Eye (tissue), 1 donor: ENCODE measurements around the gene MTHFD1.

Experiments
- DNase-seq: peaks from one replicate; pipeline ENCODE4 v3.0.0-alpha.2; 2015

Gene MTHFD1

DNA sequence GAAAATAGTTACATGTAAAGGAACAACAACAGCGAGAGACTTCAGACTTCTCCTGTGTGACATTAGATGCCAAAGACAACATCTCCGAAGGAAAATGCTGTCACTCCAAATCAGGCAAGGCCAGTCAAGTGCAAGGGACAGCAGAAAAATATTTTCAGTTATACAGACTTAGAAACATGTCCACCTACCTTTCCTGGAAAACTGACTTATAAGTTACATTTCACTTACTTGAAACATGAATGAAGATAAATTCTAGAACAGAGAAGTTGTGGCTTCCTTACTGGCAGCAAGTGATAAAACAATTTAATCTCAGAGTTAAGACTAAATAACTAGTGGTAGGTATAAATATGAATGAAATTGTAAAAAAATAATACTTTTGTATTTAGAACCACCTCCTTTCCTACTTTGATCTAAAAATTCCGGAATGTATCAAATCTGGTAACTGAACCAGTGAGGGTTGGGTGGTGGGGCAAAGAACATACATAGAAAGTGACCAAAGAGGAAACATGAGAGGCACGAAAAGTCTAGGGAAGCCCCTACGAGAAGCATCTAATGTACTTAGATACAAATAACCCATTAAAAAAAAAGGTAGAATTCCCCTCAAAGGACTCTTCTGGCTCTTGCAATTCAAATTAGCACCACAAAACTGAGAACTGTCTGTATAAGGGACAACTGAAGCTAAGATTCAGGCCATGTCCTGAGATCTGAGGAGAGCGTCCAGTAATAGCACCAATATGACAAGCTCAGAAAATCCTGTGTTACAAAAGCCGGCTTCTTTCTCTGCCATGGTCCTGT is 21.2 kb downstream of the MTHFD1 start:
- DNase-seq = no peak

DNA sequence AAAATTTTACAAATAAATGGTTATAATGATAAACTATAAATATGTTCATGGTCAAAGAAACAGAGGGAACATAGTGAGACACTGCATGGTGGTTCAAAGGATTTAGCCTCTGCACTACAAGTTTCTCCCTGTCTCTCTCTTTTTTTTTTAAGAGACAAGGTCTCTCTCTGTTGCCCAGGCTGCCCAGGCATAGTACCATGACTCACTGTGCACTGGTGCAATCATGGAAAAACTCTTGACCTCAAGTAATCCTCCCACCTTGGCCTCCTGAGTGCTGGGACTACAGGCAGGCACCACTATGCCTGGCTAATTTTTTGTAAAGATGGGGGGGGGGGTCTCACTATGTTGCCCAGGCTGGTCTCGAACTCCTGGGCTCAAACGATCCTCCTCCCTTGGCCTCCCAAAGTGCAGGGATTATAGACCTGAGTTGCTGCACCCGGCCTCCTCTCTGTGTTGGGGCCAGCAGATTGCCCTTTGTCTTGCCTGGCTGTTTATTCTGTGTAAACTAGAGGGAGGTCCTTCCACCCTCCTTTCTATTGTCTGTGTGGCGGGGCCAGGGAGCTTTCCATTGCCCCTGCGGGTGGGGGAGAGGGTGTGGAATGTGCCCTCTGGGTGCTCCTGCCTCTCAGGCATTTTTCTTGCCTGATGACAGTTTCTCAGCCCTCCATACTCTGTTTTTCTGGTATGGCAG is 22.1 kb downstream of the MTHFD1 start:
- DNase-seq = peak; percentile 6

DNA sequence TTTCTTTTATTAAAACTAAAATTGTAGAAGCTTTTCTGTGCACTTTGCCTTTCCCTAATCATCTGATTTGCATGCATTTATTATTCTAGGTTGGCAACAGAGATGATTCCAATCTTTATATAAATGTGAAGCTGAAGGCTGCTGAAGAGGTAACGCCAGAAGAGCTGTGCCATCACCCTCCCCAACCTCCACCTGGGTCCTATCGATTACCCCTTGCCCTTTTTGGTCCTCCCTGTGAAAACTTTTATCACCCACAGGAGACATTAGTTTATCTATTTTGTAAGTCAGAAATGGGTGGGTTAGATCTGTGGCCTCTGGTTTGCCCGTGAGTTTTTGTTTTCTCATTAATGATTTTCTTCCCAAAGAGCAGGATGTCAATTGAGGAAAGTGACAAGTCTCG is 22.8 kb downstream of the MTHFD1 start:
- DNase-seq = no peak

DNA sequence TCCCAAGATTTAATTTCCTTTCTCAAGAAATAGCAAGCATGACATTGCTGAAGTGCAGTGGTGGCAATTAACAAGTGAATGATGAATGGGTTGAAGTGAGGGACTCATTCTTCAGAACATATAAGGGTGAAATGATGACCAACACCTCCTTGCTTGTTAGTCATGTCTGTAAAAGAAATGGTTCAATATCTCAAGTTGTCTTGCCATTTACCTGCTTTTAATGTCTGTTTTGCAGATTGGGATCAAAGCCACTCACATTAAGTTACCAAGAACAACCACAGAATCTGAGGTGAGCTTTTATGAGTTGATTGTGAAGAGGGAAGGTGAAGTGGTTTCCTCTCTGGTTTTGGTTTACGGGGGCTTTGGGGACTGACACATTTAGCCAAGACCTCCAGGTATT is 24.1 kb downstream of the MTHFD1 start:
- no peak for DNase-seq

GRCh38 chr14:64416348-64416932 is 28.3 kb downstream of the MTHFD1 start:
- DNase-seq = no peak

- DNase-seq = no peak
Measured at GRCh38 chr14:64417055-64417770, 29.1 kb downstream of the MTHFD1 start.

- DNase-seq = no peak
Measured at GRCh38 chr14:64417771-64418125, 29.6 kb downstream of the MTHFD1 start.

DNA sequence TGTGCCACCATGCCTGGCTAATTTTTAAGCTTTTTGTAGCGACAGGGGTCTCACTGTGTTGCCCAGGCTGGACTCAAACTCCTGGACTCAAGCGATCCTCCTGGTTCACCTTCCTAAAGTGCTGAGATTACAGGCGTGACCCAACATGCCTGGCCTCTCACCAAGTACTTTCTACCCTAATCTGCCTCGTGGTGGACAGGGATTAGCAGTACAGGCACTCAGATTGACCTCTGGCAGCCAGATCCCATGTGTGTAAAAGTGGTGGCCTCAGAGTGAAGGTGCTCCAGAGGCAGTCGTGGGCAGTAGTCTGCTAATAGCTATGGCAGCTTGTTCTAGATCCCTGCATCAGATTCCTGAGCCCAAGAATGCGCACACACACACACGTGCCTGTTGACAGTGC is 30.9 kb downstream of the MTHFD1 start:
- DNase-seq = no peak

GRCh38 chr14:64421166-64421565 is 33.0 kb downstream of the MTHFD1 start:
- DNase-seq = no peak

DNA sequence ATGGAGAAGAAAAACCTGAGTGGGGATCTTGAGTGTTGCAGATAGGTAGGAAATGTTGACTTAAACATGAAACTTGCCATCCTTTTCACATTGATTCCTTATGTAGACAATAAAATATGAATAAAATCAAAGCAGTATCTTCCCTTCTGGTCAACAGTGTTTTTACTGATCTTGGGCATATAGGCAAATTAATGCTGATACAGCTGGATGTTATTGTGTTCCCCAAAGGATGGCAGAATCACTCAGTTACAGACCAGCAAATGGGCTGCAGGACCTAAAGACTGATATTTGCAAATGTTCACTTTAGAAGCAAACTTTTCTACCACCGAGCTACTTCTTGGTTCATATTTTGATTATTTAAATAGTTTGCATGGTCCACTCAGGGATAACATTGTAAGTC is 33.9 kb downstream of the MTHFD1 start:
- no peak for DNase-seq

DNA sequence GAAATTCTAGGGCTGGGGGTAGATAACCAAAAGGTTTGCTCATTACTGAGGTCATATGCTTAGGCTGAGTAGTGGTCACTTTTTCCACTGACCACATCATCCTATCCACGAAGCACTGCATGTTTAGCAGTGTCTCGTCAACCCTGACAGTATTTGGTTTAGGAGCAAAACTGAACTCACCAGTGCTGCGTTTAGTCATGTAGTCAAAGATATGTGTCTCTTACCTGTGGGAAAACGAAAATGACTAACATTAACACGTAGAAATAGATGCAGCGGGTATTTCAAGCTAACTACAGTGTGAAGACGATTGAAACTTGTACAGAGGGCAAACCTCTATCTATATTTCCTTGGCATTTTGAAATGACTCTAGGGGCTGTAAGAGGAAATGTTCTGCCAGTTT is 34.6 kb downstream of the MTHFD1 start:
- DNase-seq = no peak

GRCh38 chr14:64423987-64424386 is 35.8 kb downstream of the MTHFD1 start:
- no peak for DNase-seq

- no peak for DNase-seq
Measured at GRCh38 chr14:64434528-64434927, 46.4 kb downstream of the MTHFD1 start.

DNA sequence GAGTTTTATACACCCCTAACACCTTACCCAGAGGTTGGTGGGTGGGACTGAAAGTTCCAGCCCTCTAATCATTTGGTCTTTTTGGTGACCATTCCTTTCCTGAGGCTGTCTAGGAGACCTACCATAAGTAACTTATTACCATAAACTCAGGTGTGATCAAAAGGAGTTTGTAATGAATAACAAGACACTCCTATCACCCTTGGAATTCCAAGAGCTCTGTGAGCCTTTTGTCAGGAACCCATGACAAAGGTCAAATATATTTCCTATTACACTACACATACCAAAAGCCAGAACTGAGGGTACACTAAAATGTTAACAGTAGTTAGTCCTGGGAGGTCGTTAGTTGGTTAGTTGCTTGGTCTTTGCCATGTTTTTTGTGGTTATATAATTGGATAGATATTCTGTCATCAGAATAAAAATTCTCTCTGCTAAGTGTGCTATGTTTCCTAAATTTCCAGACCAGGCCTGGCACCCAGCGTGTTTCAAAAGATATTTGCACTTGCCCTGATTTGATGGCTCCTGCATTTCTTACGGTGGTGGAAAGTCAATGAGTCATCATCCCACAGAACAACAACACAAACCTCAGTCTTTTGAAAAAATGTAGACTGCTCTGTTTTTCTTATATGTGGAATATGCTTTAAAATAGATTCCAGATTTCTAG is 50.2 kb downstream of the MTHFD1 start:
- peak; percentile 29 for DNase-seq

GRCh38 chr14:64439141-64439540 is 51.0 kb downstream of the MTHFD1 start:
- DNase-seq = no peak

GRCh38 chr14:64440494-64440893 is 52.3 kb downstream of the MTHFD1 start:
- DNase-seq = no peak

DNA sequence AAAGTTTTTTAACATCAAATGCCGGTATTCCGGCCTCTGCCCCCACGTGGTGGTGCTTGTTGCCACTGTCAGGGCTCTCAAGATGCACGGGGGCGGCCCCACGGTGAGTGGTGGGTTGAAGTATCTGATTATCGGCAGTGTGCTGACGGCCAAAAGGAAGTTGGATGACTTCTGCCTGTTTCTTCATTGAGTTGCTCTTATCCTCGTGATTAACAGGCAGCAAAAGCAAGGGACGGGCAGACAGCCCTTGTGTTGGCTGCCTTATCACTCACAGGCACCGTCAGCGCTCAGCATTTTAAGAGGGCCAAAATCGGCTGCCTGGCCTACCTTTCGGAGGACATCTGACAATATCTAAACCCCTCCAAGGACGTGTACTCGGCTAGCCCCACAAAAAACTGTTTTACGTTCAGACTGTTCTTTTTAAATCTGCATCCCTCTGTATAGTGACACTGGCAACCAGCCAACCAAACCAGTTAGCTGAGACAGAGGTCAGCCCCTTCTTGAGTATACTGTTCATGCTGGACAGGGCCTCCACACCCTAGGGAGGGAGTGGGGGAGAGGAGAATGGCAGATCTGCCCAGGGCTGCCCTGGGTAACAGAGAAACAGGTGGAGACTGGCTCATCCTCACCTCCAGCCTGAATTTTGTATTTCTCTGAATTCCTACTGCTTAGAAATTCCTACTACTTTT is 54.3 kb downstream of the MTHFD1 start:
- DNase-seq = no peak

DNA sequence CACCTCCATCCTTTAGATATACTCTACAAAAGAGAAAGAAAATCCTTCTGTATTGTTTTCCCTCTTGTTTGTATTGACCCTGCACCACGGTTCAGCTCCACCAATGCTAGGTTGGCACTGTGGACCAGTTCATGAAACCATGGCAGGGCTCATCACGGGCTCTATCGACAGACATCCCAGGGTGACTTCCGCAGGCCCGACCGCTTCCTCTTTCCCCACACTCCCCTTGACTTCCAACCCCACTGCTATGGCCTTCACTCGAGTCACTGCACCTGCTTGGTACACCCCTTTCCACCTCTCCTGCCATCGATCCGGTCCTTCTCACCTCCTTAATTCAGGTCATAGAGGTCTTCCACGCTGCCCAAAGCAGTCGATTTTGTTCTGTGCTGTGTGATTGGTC is 56.0 kb downstream of the MTHFD1 start:
- DNase-seq = no peak

GRCh38 chr14:64444984-64445845 is 57.1 kb downstream of the MTHFD1 start:
- no peak for DNase-seq

- DNase-seq = no peak
Measured at GRCh38 chr14:64447876-64448670, 59.9 kb downstream of the MTHFD1 start.

GRCh38 chr14:64450255-64450654 is 62.1 kb downstream of the MTHFD1 start:
- DNase-seq = no peak
